ENCODE measurements around the gene FAM149A.

DNA sequence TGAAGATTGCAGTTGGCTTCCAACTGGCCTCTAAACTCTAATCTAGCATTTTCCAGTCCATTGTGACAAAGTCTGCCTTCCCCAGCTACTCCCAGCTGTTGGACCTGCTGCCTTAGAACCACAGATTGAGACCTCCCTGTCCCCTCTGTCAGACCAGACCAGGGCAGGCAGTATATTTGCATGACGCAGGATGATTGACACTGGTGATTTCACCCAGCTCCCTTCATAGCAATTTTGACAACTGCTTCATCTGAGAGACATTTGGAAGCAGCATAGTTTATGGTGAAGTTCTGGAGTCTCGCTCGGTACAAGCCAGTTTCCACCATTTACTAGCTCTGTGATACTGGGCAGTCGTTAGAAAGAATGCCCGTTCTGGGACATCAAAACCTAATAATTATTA is 89.3 kb downstream of the FAM149A start:
- TF ChIP-seq CTCF (IDR thresholded peaks at IDR 0.05) (no peak), POLR2A (IDR thresholded peaks at IDR 0.05) (no peak)
